SH-SY5Y (cell line): ENCODE data around the gene ITGB6.

Source experiments
- GATA2 ChIP-seq: IDR thresholded peaks from 2 replicates; pipeline ENCODE4 v1.6.1; 2011; ENCODE audit warnings: mild to moderate bottlenecking, low read depth, low read length
- GATA3 ChIP-seq: IDR thresholded peaks from 2 replicates; pipeline ENCODE4 v1.6.1; 2011; ENCODE audit warnings: low read depth, mild to moderate bottlenecking, low read length, moderate library complexity

DNA sequence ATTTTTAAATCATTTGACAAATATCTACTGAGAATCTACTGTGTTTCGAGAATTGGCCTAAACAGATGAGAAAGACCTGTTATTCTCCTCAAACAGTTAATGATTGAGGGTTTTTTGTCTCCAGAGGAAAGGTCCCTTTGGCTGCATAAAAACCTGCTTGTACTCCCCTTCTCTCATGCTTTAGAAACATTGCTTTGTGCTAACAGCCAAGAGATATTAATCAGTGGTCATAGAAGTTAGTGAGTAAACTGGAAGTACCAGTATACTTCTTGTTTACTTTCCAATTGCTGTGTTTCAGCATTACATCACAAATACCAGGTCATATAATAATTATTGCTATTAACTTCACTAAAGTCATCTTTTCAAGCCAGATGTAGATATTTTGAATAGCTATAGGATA lies 34.1 kb downstream of the ITGB6 start:
- TF ChIP-seq GATA2 (no peak), GATA3 (no peak)
